GM23248 (cell line): ENCODE results near the gene DIAPH1.

Experiments
- EZH2 ChIP-seq: fragments of 200-600 bp; sonication (generic); IDR thresholded peaks from 2 replicates; pipeline ENCODE4 v1.6.1; 2018; ENCODE audit warnings: antibody characterized with exemption, mild to moderate bottlenecking; ENCODE audit not compliant: insufficient read depth, poor library complexity, severe bottlenecking
- EZH2phosphoT487 ChIP-seq: fragments of 200-600 bp; sonication (generic); IDR thresholded peaks from 2 replicates; pipeline ENCODE4 v1.6.1; 2018; ENCODE audit warnings: antibody characterized with exemption, moderate library complexity, mild to moderate bottlenecking, low read depth; ENCODE audit not compliant: insufficient read depth

- TF ChIP-seq EZH2phosphoT487 (no peak), EZH2 (no peak)
These were observed 70.9 kb downstream of the DIAPH1 start for GRCh38 chr5:141547921-141548320.
